Progenitor cell of endocrine pancreas (in vitro differentiated cells): Measurements from ENCODE around the gene CARMIL3. TPM values are rescaled to one million over a fixed set of nuclear protein-coding genes. Genes with fewer than 3 reads are reported as not detected.

Experiments used
- DNase-seq: peaks from one replicate; pipeline ENCODE4 v3.0.0; 2021; ENCODE audit warnings: low spot score; ENCODE audit not compliant: unreplicated experiment
- H3K27ac Mint-ChIP-seq: 2 replicates; pipeline ENCODE4 v1.8.0; 2021; ENCODE audit warnings: mild to moderate bottlenecking, moderate library complexity, mixed read lengths
- H3K27me3 Mint-ChIP-seq: 2 replicates; pipeline ENCODE4 v1.8.0; 2021; ENCODE audit warnings: mixed read lengths
- H3K36me3 Mint-ChIP-seq: 2 replicates; pipeline ENCODE4 v1.8.0; 2022; ENCODE audit warnings: mixed read lengths; ENCODE audit not compliant: insufficient read depth
- H3K4me1 Mint-ChIP-seq: 2 replicates; pipeline ENCODE4 v1.8.0; 2021; ENCODE audit warnings: low read depth, mixed read lengths
- H3K4me3 Mint-ChIP-seq: 2 replicates; pipeline ENCODE4 v1.8.0; 2021; ENCODE audit warnings: low read depth, mild to moderate bottlenecking, moderate library complexity, mixed read lengths
- H3K9me3 Mint-ChIP-seq: 2 replicates; pipeline ENCODE4 v1.8.0; 2021; ENCODE audit warnings: low read depth, mixed read lengths
- CTCF ChIP-seq: fragments of 200-600 bp; sonication (generic); IDR thresholded peaks from one replicate; pipeline ENCODE4 v1.5.0; 2021; ENCODE audit warnings: antibody characterized with exemption, mild to moderate bottlenecking; ENCODE audit not compliant: unreplicated experiment
- total RNA-seq: library from RNA; stranded (reverse); gene quantifications from 2 replicates; pipeline ENCODE4 v1.2.1, GENCODE V29; 2021

Gene CARMIL3
- total RNA-seq, 1 donor from 2014 or later, result 4.9 TPM

- no peak within 1 kb of the TSS for H3K27ac Mint-ChIP-seq
- no peak for DNase-seq
- H3K4me1 Mint-ChIP-seq, result no peaks in the 10 kb centered on the region
- peaks cover 13% of the 10 kb centered on the region for H3K27me3 Mint-ChIP-seq
- H3K4me3 Mint-ChIP-seq, result no peak within 1 kb of the TSS
- H3K36me3 Mint-ChIP-seq, result no peaks in the 10 kb centered on the region
- no peak for TF ChIP-seq CTCF
- no peaks in the 10 kb centered on the region for H3K9me3 Mint-ChIP-seq
Measured at GRCh38 chr14:24071144-24071697, 19.4 kb downstream of the CARMIL3 start, which contains the start of gene CPNE6. TSS of gene CPNE6 (plus strand) at chr14:24071562. CDS start at chr14:24072937, 1,375 bp downstream.

- no peaks in the 10 kb centered on the region for H3K9me3 Mint-ChIP-seq
- H3K4me1 Mint-ChIP-seq, result no peaks in the 10 kb centered on the region
- no peak for DNase-seq
- no peaks in the 10 kb centered on the region for H3K36me3 Mint-ChIP-seq
- TF ChIP-seq CTCF, result no peak
- peaks cover 13% of the 10 kb centered on the region for H3K27me3 Mint-ChIP-seq
- no peak overlapping the region for H3K27ac Mint-ChIP-seq
- H3K4me3 Mint-ChIP-seq, result no peak overlapping the region
Measured at GRCh38 chr14:24071836-24072430, 20.1 kb downstream of the CARMIL3 start.

- peaks cover 13% of the 10 kb centered on the region for H3K27me3 Mint-ChIP-seq
- no peak for DNase-seq
- H3K4me3 Mint-ChIP-seq, result no peak overlapping the region
- no peak for TF ChIP-seq CTCF
- H3K36me3 Mint-ChIP-seq, result no peaks in the 10 kb centered on the region
- no peaks in the 10 kb centered on the region for H3K9me3 Mint-ChIP-seq
- no peaks in the 10 kb centered on the region for H3K4me1 Mint-ChIP-seq
- H3K27ac Mint-ChIP-seq, result no peak overlapping the region
Measured at GRCh38 chr14:24072436-24072835, 20.6 kb downstream of the CARMIL3 start.

GRCh38 chr14:24072881-24073877 is 21.4 kb downstream of the CARMIL3 start:
- H3K4me3 Mint-ChIP-seq, result no peak overlapping the region
- no peaks in the 10 kb centered on the region for H3K4me1 Mint-ChIP-seq

More at GRCh38 chr14:24072881-24073877, 21.4 kb downstream of the CARMIL3 start:
- peaks cover 13% of the 10 kb centered on the region for H3K27me3 Mint-ChIP-seq
- no peak for DNase-seq
- H3K27ac Mint-ChIP-seq, result no peak overlapping the region
- no peak for TF ChIP-seq CTCF
- H3K9me3 Mint-ChIP-seq, result no peaks in the 10 kb centered on the region
- no peaks in the 10 kb centered on the region for H3K36me3 Mint-ChIP-seq
